Measurements from ENCODE around the gene EXOSC6.
A peak's percentile ranks its signal among the peaks of the same experiment; 100 is the strongest.
"Not testable (repeated sequence)": the region's sequence is repeated elsewhere in the genome, so short reads cannot be mapped to it uniquely, and the experiment has no call there.

The EXOSC6 gene

DNA sequence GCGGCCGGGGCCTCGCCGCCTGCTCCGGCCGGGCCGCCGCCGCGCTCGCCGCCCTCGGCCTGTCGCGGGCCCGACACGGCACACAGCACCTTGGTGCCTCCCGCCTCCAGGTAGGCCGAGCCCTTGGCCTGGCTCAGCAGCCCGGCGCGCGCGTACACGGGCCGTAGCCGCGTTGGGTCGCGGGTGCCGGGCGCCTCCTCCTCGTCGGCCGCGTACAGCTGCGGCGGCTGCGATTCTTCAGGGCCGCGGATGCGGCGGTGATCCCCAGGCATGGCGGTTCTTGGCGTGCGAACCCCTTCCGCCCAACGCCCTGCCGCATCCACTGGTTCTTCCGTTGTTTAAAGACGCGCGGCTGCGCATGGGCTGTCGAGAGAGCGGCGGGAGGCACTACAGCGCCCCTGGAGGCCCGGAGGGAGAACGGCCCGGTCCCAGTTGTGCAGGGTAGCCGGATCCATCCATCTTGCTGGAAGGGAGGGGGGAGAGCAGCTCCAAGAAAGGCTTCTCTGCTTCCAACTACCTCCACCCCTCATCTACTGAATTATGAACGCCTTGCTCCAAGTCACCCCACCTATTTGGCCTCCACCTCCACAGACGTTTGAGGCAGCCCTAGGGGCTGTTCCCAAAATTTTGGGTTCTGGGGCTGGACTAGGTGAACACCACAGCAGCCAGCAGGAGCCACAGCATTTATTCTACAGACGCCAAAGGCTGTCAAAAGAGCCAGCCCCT, at the start of gene EXOSC6:
EXOSC6 (minus strand) TSS at position 312 of the 726 bp plus-strand sequence; CDS start at position 272, 40 bp downstream.
- peak; percentile 87 to 91 for DNase-seq

DNA sequence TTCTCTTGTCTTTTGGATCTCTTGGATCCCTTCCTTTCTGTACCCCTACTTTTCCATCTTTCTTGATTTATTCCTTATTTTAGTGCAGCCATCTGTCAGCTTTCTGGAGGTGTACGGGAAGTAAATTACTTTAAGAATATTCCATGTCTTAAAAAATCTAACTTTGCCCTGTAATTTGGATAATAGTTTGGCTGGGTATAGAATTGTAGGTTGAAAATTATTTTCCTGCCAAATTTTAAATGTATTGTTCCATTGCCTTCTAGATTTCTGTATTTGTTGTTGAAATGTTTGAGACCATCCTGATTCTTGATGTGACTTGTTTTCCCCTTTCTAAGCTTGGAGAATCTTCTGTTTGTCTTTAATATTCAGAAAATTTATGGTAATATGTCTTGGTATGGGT, 49.4 kb upstream of the EXOSC6 start:
- no peak for DNase-seq

DNA sequence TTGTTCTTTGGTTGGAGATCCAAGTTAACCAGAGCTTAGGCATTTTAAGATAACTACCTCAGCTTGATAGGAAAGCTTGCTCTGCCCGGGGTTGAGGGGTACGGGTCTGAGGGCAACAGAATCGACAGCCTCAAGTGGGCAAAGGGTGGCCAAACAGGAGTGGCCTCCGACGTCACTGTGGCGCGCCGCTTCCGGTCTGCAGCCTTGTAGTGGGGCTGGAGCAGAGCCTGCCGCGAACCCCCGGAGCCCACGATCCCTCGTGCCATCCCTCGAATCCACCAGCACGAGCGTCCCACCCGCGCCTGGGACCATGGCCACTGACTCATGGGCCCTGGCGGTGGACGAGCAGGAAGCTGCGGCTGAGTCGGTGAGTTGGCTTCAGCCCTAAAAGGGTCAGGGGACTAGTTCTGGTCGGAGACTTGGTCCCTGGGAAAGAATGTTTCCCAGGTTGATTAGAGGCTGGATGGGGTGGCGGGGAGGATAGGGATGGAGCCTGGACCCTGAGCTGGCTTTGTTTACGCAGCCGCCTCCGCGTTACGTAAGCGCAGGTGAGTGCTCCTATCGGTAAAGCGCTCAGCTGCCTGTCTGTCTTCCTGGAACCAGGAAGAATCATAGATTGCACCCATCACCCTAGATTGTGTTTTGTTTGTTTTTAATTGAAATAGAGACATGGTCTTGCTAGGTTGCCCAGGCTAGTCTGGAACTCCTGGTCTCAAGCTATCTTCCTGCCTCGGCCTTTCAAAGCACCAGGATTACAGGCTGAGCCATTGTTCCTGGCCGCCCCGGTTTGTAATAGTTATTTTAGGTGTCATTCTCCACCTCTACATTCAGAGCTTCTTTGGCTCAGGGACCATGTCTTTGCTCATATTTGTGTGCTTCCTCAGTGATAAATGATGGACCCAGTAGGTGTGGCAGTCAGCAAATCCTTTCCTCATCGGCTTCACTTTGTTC, 47.5 kb upstream of the EXOSC6 start, which contains the start of gene DDX19B:
DDX19B (plus strand) TSS at position 199 of the 951 bp plus-strand sequence; CDS start at position 311, 112 bp downstream.
- peak; percentile 55 for DNase-seq

GRCh38 chr16:70295634-70296033, 43.9 kb upstream of the EXOSC6 start:
- no peak for DNase-seq

DNA sequence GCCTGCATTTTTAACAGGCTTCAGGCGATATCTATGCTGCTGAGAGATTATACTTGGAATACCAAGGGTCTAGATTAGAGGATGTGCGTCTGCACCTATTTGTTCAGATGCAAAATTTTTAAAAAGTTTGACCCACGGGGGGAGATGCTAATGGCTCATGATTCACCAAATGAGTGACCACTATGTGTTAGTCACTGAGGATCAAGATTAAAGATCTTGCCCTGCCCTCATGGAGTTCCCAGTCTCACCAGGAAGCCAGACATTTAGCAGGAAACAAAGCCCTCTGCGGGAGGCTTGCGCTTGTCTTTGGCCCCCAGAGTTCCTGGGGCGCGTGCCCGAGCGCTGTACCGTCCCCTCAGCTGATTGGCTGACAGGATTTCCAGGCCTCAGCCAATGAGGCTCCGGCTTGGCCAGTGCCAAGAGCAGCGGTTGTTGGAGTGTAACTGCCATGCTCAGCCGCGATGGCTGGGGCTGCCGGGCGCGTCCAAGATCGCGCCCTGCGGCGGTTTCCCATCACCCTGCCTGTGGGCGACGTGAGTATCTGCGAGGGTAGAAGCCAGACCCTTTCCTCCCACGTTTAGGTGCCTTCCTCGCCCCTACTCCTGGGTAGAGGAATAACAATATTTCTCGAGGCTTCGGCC, 42.8 kb upstream of the EXOSC6 start:
- DNase-seq, result no peak

- DNase-seq, result not testable (repeated sequence)
These were observed 40.4 kb upstream of the EXOSC6 start for GRCh38 chr16:70292148-70292547.

DNA sequence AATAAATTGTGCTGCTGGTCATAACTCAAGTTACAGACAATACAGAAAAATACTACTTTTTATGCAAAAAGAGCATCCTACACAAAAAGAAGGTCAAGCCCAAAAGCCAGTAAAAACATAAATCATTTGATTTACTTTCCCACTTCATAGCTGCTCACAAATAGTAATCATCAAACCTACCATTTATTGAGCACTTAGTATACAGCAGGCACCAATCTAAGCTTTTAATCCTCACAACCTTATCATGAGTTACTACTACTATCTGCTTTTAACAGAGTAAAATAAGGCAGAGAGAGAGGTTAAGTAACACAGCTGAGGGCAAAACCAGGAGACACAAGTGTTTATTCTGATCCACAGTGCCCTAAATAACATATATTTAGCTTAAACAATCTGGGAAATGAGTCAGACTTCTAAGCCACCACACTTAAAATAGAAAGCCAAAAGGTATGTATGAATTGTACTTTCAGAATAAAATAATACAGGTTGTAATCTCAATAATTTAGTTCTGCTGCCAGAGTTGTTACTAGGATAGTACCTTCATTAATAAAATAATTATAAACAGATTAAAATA, 39.3 kb upstream of the EXOSC6 start:
- DNase-seq, result no peak

DNA sequence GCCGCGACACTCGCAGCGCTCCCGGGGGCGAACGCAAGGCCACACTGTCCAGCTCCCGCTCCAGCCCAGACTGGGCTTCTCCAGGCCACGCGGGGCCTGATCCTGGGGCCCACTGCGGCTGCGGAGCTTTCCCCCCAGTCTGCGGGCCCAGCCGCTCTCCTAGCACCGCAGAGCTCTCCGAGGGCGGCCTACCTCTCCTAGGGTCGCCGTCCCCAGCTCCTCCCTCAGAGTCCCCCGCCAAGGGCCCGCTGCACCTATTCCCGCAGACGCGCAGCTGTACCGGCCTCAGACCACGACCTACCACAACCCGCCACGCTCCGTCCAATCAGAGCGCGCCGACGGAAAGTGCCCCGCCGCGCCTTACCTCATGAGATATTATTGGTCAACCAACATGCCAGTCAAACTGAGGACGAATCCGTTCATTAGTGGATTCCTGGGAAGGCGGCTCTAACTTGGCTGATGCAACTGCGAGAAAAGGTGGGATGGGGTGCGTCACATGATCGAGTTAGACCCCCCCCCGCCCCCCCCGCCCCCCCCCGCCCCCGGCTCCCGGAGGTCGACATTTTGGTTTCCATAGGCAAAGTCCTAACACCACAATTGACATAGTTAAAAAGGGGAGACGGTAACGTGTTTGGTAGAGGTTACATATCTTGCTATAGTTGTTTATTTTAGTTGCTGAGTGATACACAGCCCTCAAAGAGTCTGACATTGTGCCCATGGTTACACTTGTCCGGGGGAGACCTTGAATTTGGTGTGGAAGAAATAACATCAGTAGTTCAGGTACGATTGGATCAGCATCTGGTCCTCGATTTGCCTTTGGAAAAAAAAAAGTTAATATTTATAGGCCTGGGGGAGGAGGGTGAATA, 37.7 kb upstream of the EXOSC6 start, which contains the start of gene AARS1:
AARS1 (minus strand) TSS at position 278 of the 866 bp plus-strand sequence. CDS start 6,743 bp downstream, outside the sequence.
- peak; percentile 89 to 90 for DNase-seq

GRCh38 chr16:70287304-70287971, 35.7 kb upstream of the EXOSC6 start:
- not testable (repeated sequence) for DNase-seq

- DNase-seq, result no peak
These were observed 24.7 kb upstream of the EXOSC6 start for GRCh38 chr16:70276392-70276791.

DNA sequence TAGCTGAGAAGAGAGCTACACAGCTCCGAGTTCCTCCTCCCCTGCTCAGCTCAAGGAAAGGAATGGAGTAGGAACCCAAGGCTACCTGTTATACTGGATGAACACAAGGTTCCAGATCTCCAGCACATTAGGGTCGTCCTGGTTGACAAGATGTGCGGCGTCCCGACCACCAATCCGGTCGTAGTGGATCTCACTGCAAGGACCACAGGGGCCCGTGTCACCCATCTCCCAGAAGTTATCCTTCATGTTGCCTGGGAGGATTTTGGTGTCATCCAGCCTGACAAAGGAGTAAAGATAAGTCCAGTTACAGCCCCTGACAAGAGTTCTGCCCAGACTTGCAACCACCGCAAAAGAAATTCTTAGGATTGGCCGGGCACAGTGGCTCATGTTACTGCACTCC, 20.0 kb upstream of the EXOSC6 start:
- no peak for DNase-seq

DNA sequence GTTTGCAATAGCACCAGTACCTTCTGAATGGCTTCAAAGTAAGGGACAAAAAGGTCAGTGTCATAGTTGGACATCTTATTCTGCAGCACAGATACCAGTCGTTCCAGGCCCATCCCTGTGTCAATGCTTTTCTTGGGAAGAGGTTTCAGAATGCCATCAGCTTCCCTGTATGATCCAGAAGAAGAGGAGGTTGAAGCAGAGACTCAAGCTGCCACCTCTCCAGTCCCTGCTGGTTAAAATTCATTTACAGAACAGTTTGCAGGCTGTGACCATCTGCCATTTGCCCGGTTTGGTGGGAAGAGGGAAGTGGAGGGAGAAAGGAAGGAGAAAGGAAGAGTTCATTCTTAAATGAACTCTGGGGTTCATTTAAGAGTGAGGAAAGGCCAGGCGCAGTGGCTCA, 18.4 kb upstream of the EXOSC6 start:
- no peak for DNase-seq

GRCh38 chr16:70269471-70269870, 17.7 kb upstream of the EXOSC6 start:
- DNase-seq, result no peak

- DNase-seq, result not testable (repeated sequence)
These were observed 16.2 kb upstream of the EXOSC6 start for GRCh38 chr16:70267922-70268321.

GRCh38 chr16:70267516-70267915, 15.8 kb upstream of the EXOSC6 start:
- no peak for DNase-seq

DNA sequence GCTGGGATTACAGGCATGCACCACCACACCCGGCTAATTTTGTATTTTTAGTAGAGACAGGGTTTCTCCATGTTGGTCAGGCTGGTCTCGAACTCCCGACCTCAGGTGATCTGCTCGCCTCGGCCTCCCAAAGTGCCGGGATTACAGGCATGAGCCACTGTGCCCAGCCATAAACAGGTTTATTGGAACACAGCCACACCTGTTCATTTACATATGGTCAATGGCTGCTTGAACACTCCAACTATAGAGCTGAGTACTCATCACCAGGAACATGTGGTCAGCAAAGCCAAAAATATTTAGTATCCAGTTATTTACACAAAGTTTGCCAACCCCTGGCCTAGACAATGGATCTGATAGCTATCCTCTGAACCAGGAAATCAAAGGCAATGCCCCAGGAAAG, 8.2 kb upstream of the EXOSC6 start:
- DNase-seq, result not testable (repeated sequence)

DNA sequence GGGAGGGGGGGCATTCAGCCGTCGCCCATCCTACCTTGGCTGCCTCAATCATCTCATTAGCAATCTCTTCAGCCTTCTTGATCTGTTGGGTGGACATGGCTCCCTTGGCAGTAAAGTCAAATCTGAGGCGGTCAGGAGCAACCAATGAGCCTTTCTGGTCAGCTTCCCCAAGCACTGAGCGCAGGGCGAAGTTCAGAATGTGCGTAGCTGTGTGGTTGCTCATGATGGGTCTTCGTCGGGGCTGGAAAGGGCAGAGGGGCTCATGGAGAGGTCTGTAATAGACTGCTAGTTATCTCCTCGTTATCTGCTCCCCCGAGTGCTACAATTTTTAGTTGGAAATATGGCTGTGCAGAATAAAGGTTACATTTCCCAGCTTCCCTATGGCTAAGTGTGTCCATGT, 7.2 kb upstream of the EXOSC6 start:
- no peak for DNase-seq

- no peak for DNase-seq
These were observed 6.3 kb upstream of the EXOSC6 start for GRCh38 chr16:70258065-70258464.

- DNase-seq, result no peak
These were observed 5.7 kb upstream of the EXOSC6 start for GRCh38 chr16:70257391-70257790.

- no peak for DNase-seq
These were observed 3.8 kb upstream of the EXOSC6 start for GRCh38 chr16:70255574-70255973.

DNA sequence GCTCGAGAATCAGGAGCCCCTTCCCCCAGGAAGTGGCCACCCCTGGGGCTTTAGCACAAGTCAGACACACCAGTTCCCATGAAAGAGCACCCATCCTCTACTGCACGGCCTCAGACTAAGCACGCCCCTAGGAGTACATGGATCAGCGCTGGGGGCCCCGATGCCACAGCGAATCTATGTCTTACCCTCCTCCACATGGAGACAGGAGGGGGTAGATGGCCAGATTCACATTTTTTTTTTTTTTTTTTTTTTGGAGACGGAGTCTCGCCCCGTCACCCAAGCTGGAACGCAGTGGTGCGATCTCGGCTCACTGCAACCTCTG, 3.2 kb upstream of the EXOSC6 start:
- no peak for DNase-seq

All from stimulated activated CD4-positive, alpha-beta T cell treated with anti-CD3 and anti-CD28 coated beads, Interleukin-2, amount 100 ng/mL, for 48 hours (primary cell).